ENCODE results near the gene FNDC3B. TPM values are rescaled to one million over a fixed set of nuclear protein-coding genes. Genes with fewer than 3 reads are reported as not detected.

Gene FNDC3B
- total RNA-seq, 1 donor from 2014 or later, result 160 TPM

GRCh38 chr3:172100482-172100881 lies 61.1 kb downstream of the FNDC3B start:
- DNase-seq, result no peak
- no peak for TF ChIP-seq CTCF (IDR thresholded peaks at IDR 0.05)
- intact Hi-C loops (cut with DNase I), result no loop called here
- H3K36me3 ChIP-seq, result no peaks in the 10 kb centered on the region
- H3K4me3 ChIP-seq, result no peak overlapping the region
- no peaks in the 10 kb centered on the region for H3K27me3 ChIP-seq
- peaks cover 67% of the 10 kb centered on the region for H3K4me1 ChIP-seq
- H3K9me3 ChIP-seq, result no peaks in the 10 kb centered on the region
- no peak overlapping the region for H3K27ac ChIP-seq
- ATAC-seq, result no peak

GRCh38 chr3:172101107-172101506 lies 61.7 kb downstream of the FNDC3B start:
- no peak for DNase-seq
- ATAC-seq, result no peak
- H3K36me3 ChIP-seq, result no peaks in the 10 kb centered on the region
- intact Hi-C loops (cut with DNase I), result no loop called here
- no peak overlapping the region for H3K4me3 ChIP-seq
- H3K27me3 ChIP-seq, result no peaks in the 10 kb centered on the region
- H3K27ac ChIP-seq, result no peak overlapping the region
- peaks cover 64% of the 10 kb centered on the region for H3K4me1 ChIP-seq
- H3K9me3 ChIP-seq, result no peaks in the 10 kb centered on the region
- TF ChIP-seq CTCF (IDR thresholded peaks at IDR 0.05), result no peak

- no peak for DNase-seq
- H3K4me1 ChIP-seq, result peaks cover 62% of the 10 kb centered on the region
Measured at GRCh38 chr3:172102123-172102882, 62.9 kb downstream of the FNDC3B start.

GRCh38 chr3:172102883-172103310 lies 63.5 kb downstream of the FNDC3B start:
- TF ChIP-seq CTCF (IDR thresholded peaks at IDR 0.05), result no peak
- Histone ChIP-seq H3K9me3 (no peaks in the 10 kb centered on the region), H3K27me3 (no peaks in the 10 kb centered on the region), H3K36me3 (no peaks in the 10 kb centered on the region), H3K27ac (peak overlapping the region; percentile 47), H3K4me1 (peaks cover 62% of the 10 kb centered on the region), H3K4me3 (no peak overlapping the region)
- intact Hi-C loops (cut with DNase I), result no loop called here
- ATAC-seq (no peak), DNase-seq (no peak)

More at GRCh38 chr3:172102123-172102882, 62.9 kb downstream of the FNDC3B start:
- Histone ChIP-seq H3K27me3 (no peaks in the 10 kb centered on the region), H3K9me3 (no peaks in the 10 kb centered on the region), H3K36me3 (no peaks in the 10 kb centered on the region), H3K4me3 (no peak overlapping the region), H3K27ac (no peak overlapping the region)
- ATAC-seq, result peak; percentile 55
- no peak for TF ChIP-seq CTCF (IDR thresholded peaks at IDR 0.05)
- intact Hi-C loops (cut with DNase I), result no loop called here

GRCh38 chr3:172103724-172104123 lies 64.3 kb downstream of the FNDC3B start:
- TF ChIP-seq CTCF (IDR thresholded peaks at IDR 0.05), result no peak
- Histone ChIP-seq H3K36me3 (no peaks in the 10 kb centered on the region), H3K27me3 (no peaks in the 10 kb centered on the region), H3K4me1 (peaks cover 62% of the 10 kb centered on the region), H3K4me3 (no peak overlapping the region), H3K9me3 (no peaks in the 10 kb centered on the region), H3K27ac (peak overlapping the region; percentile 47)
- intact Hi-C loops (cut with DNase I), result no loop called here
- ATAC-seq, result peak; percentile 79
- DNase-seq, result no peak

All from upper lobe of right lung (tissue), 1 donor.